ENCODE results near the gene SLC32A1. TPM values are rescaled to one million over a fixed set of nuclear protein-coding genes. Genes with fewer than 3 reads are reported as not detected.

The SLC32A1 gene
- total and polyA plus RNA-seq, 2 of the 13 experiments (the other 11 are each of a cell fraction or from before 2014, with no cell fraction given): not detected

GRCh38 chr20:38685853-38686473 lies 38.3 kb upstream of the SLC32A1 start (continued):
- TF ChIP-seq PBX3 (CRISPR knock-in tag; IDR thresholded peaks at IDR 0.05; ENCODE audit: borderline replicate concordance) (peak; percentile 93), CHD4 (IDR thresholded peaks at IDR 0.05; ENCODE audit: borderline replicate concordance, low read length) (no peak), GPBP1L1 (CRISPR knock-in tag; IDR thresholded peaks at IDR 0.05) (no peak), ARID5B (CRISPR knock-in tag; IDR thresholded peaks at IDR 0.05) (peak; percentile 85), CCAR2 (optimal IDR thresholded peaks at IDR 0.05; ENCODE audit: low read depth, low read length) (no peak), HMGXB4 (CRISPR knock-in tag; IDR thresholded peaks at IDR 0.05; ENCODE audit: borderline replicate concordance in 1 of 2, low read depth in 1 of 2) (peak; percentile 22 to 64; a peak in 1 of 4 replicates), JUNB (CRISPR knock-in tag; IDR thresholded peaks at IDR 0.05; ENCODE audit: borderline replicate concordance) (peak; percentile 47; the same call in 1 of the 2 replicates), ZHX1 (CRISPR knock-in tag; IDR thresholded peaks at IDR 0.05; ENCODE audit: low read depth) (peak; percentile 86), RNF219 (CRISPR knock-in tag; IDR thresholded peaks at IDR 0.05) (peak; percentile 41; the same call in 1 of the 2 replicates), SP5 (CRISPR knock-in tag; IDR thresholded peaks at IDR 0.05; ENCODE audit: borderline replicate concordance, low read depth) (peak; percentile 47; the same call in 1 of the 2 replicates), ATF7-NPFF (CRISPR knock-in tag; IDR thresholded peaks at IDR 0.05; ENCODE audit: low read depth) (peak; percentile 77), SP2 (CRISPR knock-in tag; IDR thresholded peaks at IDR 0.05) (no peak; the same call in 1 of the 2 replicates), ZNF766 (CRISPR knock-in tag; IDR thresholded peaks at IDR 0.05; ENCODE audit: borderline replicate concordance) (peak; percentile 96), ZNF713 (CRISPR knock-in tag; IDR thresholded peaks at IDR 0.05) (no peak)
